Measurements from ENCODE around the gene SLC7A14.

The SLC7A14 gene

GRCh38 chr3:170551252-170551651 is 34.6 kb downstream of the SLC7A14 start:
- Mint-ChIP-seq H3K36me3 (ENCODE audit: low read depth) (no peaks in the 10 kb centered on the region), H3K27ac (no peak overlapping the region), H3K4me3 (no peak overlapping the region), H3K27me3 (ENCODE audit: low read depth, poor library complexity) (peaks cover 3% of the 10 kb centered on the region), H3K9me3 (no peaks in the 10 kb centered on the region), H3K4me1 (peaks cover 4% of the 10 kb centered on the region)
- no peak for DNase-seq
- TF ChIP-seq CTCF (IDR thresholded peaks at IDR 0.05): no peak

- no peaks in the 10 kb centered on the region for H3K9me3 Mint-ChIP-seq
- H3K27ac Mint-ChIP-seq: no peak overlapping the region
- no peak for TF ChIP-seq CTCF (IDR thresholded peaks at IDR 0.05)
- no peak for DNase-seq
- no peaks in the 10 kb centered on the region for H3K27me3 Mint-ChIP-seq (ENCODE audit: low read depth, poor library complexity)
- H3K36me3 Mint-ChIP-seq (ENCODE audit: low read depth): no peaks in the 10 kb centered on the region
- H3K4me1 Mint-ChIP-seq: no peaks in the 10 kb centered on the region
- no peak overlapping the region for H3K4me3 Mint-ChIP-seq
Measured at GRCh38 chr3:170542704-170543103, 43.2 kb downstream of the SLC7A14 start.

GRCh38 chr3:170539897-170540296 is 46.0 kb downstream of the SLC7A14 start:
- Mint-ChIP-seq H3K27ac (no peak overlapping the region), H3K27me3 (ENCODE audit: low read depth, poor library complexity) (no peaks in the 10 kb centered on the region), H3K4me1 (no peaks in the 10 kb centered on the region), H3K4me3 (no peak overlapping the region), H3K36me3 (ENCODE audit: low read depth) (no peaks in the 10 kb centered on the region), H3K9me3 (no peaks in the 10 kb centered on the region)
- no peak for TF ChIP-seq CTCF (IDR thresholded peaks at IDR 0.05)
- DNase-seq: no peak

- no peak for DNase-seq
- H3K27ac Mint-ChIP-seq: no peak overlapping the region
- H3K9me3 Mint-ChIP-seq: no peaks in the 10 kb centered on the region
- TF ChIP-seq CTCF (IDR thresholded peaks at IDR 0.05): no peak
- H3K4me3 Mint-ChIP-seq: no peak overlapping the region
- peaks cover 4% of the 10 kb centered on the region for H3K27me3 Mint-ChIP-seq (ENCODE audit: low read depth, poor library complexity)
- H3K36me3 Mint-ChIP-seq (ENCODE audit: low read depth): no peaks in the 10 kb centered on the region
- H3K4me1 Mint-ChIP-seq: peaks cover 2% of the 10 kb centered on the region
Measured at GRCh38 chr3:170536712-170537111, 49.2 kb downstream of the SLC7A14 start.

GRCh38 chr3:170534227-170534626 is 51.6 kb downstream of the SLC7A14 start:
- no peak for TF ChIP-seq CTCF (IDR thresholded peaks at IDR 0.05)
- H3K4me1 Mint-ChIP-seq: peaks cover 9% of the 10 kb centered on the region

GRCh38 chr3:170532573-170532972 is 53.3 kb downstream of the SLC7A14 start:
- Mint-ChIP-seq H3K9me3 (no peaks in the 10 kb centered on the region), H3K27ac (no peak overlapping the region), H3K27me3 (ENCODE audit: low read depth, poor library complexity) (peaks cover 7% of the 10 kb centered on the region), H3K4me3 (no peak overlapping the region), H3K36me3 (ENCODE audit: low read depth) (no peaks in the 10 kb centered on the region), H3K4me1 (peaks cover 9% of the 10 kb centered on the region)
- TF ChIP-seq CTCF (IDR thresholded peaks at IDR 0.05): no peak
- no peak for DNase-seq

More at GRCh38 chr3:170534227-170534626, 51.6 kb downstream of the SLC7A14 start:
- H3K27me3 Mint-ChIP-seq (ENCODE audit: low read depth, poor library complexity): peaks cover 7% of the 10 kb centered on the region
- no peaks in the 10 kb centered on the region for H3K9me3 Mint-ChIP-seq
- no peak overlapping the region for H3K27ac Mint-ChIP-seq
- DNase-seq: no peak
- H3K36me3 Mint-ChIP-seq (ENCODE audit: low read depth): no peaks in the 10 kb centered on the region
- no peak overlapping the region for H3K4me3 Mint-ChIP-seq
